Measurements from ENCODE around the gene PCYT2. TPM values are rescaled to one million over a fixed set of nuclear protein-coding genes. Genes with fewer than 3 reads are reported as not detected.

Gene PCYT2
- total and polyA plus RNA-seq, 2 donors (not counting 3 experiments of a cell fraction or from before 2014, with no cell fraction given), result 52.0 to 57.1 TPM

- H3K4me2 ChIP-seq (ENCODE audit: insufficient read depth, low read length), result no peak overlapping the region
- POLR2A ChIA-PET, result no interaction called here
- H2AFZ ChIP-seq (ENCODE audit: low read depth, low read length), result no peak overlapping the region
- H3K27ac ChIP-seq (ENCODE audit: insufficient read depth, low read depth, low read length), result no peak overlapping the region
- dilution Hi-C loops (cut with MboI; ENCODE audit: extremely low pct_ligation_motif_present, low sequenced_read_pairs) (no loop called here), intact Hi-C loops (cut with micrococcal nuclease) (no loop called here)
- no peaks in the 10 kb centered on the region for H3K4me1 ChIP-seq (ENCODE audit: control insufficient read depth, extremely low read depth, insufficient read depth, low read length)
- TF ChIP-seq FOS (IDR thresholded peaks at IDR 0.05; ENCODE audit: borderline replicate concordance, insufficient read depth, low read length), result no peak
- TF ChIP-seq JUN (IDR thresholded peaks at IDR 0.05; ENCODE audit: borderline replicate concordance, insufficient read depth, insufficient read length, low read depth), result no peak
- no peak for TF ChIP-seq EZH2 (IDR thresholded peaks at IDR 0.05; ENCODE audit: borderline replicate concordance, low read depth, low read length, severe bottlenecking)
- no TSS peak for BruUV-seq (replicated peaks)
- no peaks in the 10 kb centered on the region for H3K9me1 ChIP-seq (replicated peaks; ENCODE audit: control insufficient read depth, extremely low read depth, insufficient read depth, low read length)
- no peak overlapping the region for H3K4me3 ChIP-seq (replicated peaks in 1 of 3; ENCODE audit: insufficient read depth in 1 of 3, low read depth in 1 of 3, low read length in 3 of 3)
- no peaks in the 10 kb centered on the region for H3K9me3 ChIP-seq (replicated peaks; ENCODE audit: control insufficient read depth, insufficient read depth, low read length)
- no peak overlapping the region for H3K9ac ChIP-seq (replicated peaks; ENCODE audit: extremely low read depth, insufficient read depth, low read length)
- H3K27me3 ChIP-seq (ENCODE audit: control insufficient read depth in 2 of 2, insufficient read depth in 2 of 2, low read length in 2 of 2), result peaks cover 10 to 16% of the 10 kb centered on the region in 2 experiments
- no peaks in the 10 kb centered on the region for H3K36me3 ChIP-seq (ENCODE audit: control insufficient read depth in 2 of 2, extremely low read depth in 1 of 2, insufficient read depth in 2 of 2, low read length in 2 of 2)
- CTCF ChIA-PET, result interaction anchor here (1.0 to 2.3 kb wide), 4 partner anchors 22 to 133 kb away, joined by 3 to 8 read pairs (median 4); no protein-coding TSS in a partner anchor
- H3K79me2 ChIP-seq (ENCODE audit: control insufficient read depth, insufficient read depth, low read length), result no peaks in the 10 kb centered on the region
- FAIRE-seq (no peak), DNase-seq (ENCODE audit: low read depth, low spot score) (no peak)
- no peaks in the 10 kb centered on the region for H4K20me1 ChIP-seq (replicated peaks; ENCODE audit: control insufficient read depth, extremely low read depth, insufficient read depth, low read length)
These were observed 44.0 kb upstream of the PCYT2 start for GRCh38 chr17:81955058-81955681.

GRCh38 chr17:81954131-81955057 is 43.2 kb upstream of the PCYT2 start:
- intact Hi-C loops (cut with micrococcal nuclease), result no loop called here
- FAIRE-seq, result no peak

More at GRCh38 chr17:81954131-81955057, 43.2 kb upstream of the PCYT2 start:
- dilution Hi-C loops (cut with MboI; ENCODE audit: extremely low pct_ligation_motif_present, low sequenced_read_pairs), result no loop called here
- Histone ChIP-seq H3K4me1 (ENCODE audit: control insufficient read depth, extremely low read depth, insufficient read depth, low read length) (no peaks in the 10 kb centered on the region), H3K9me3 (replicated peaks; ENCODE audit: control insufficient read depth, insufficient read depth, low read length) (no peaks in the 10 kb centered on the region), H3K4me2 (ENCODE audit: insufficient read depth, low read length) (no peak overlapping the region), H3K9ac (replicated peaks; ENCODE audit: extremely low read depth, insufficient read depth, low read length) (no peak overlapping the region), H3K4me3 (replicated peaks in 1 of 3; ENCODE audit: insufficient read depth in 1 of 3, low read depth in 1 of 3, low read length in 3 of 3) (no peak overlapping the region), H3K36me3 (ENCODE audit: control insufficient read depth in 2 of 2, extremely low read depth in 1 of 2, insufficient read depth in 2 of 2, low read length in 2 of 2) (no peaks in the 10 kb centered on the region), H2AFZ (ENCODE audit: low read depth, low read length) (no peak overlapping the region), H3K27me3 (ENCODE audit: control insufficient read depth in 2 of 2, insufficient read depth in 2 of 2, low read length in 2 of 2) (peaks cover 8 to 10% of the 10 kb centered on the region in 2 experiments), H3K27ac (ENCODE audit: insufficient read depth, low read depth, low read length) (no peak overlapping the region), H4K20me1 (replicated peaks; ENCODE audit: control insufficient read depth, extremely low read depth, insufficient read depth, low read length) (no peaks in the 10 kb centered on the region), H3K9me1 (replicated peaks; ENCODE audit: control insufficient read depth, extremely low read depth, insufficient read depth, low read length) (no peaks in the 10 kb centered on the region), H3K79me2 (ENCODE audit: control insufficient read depth, insufficient read depth, low read length) (no peaks in the 10 kb centered on the region)
- CTCF ChIA-PET, result interaction anchor here (0.9 to 2.3 kb wide), 5 partner anchors 9 to 133 kb away, joined by 3 to 8 read pairs (median 4); no protein-coding TSS in a partner anchor
- TF ChIP-seq MAX (IDR thresholded peaks at IDR 0.05; ENCODE audit: insufficient read depth, insufficient read length) (no peak), CTCF (IDR thresholded peaks at IDR 0.05; ENCODE audit: extremely low read depth in 1 of 2, insufficient read depth in 1 of 2, low read depth in 1 of 2, low read length in 2 of 2) (no peak), EZH2 (IDR thresholded peaks at IDR 0.05; ENCODE audit: borderline replicate concordance, low read depth, low read length, severe bottlenecking) (no peak), POLR2A (IDR thresholded peaks at IDR 0.05; ENCODE audit: low read depth, low read length) (no peak)
- DNase-seq (ENCODE audit: low read depth, low spot score), result no peak
- POLR2A ChIA-PET, result no interaction called here
- no TSS peak for BruUV-seq (replicated peaks)

All from endothelial cell of umbilical vein (primary cell).